Activated B cell treated with CpG ODN at 0.5 μM for 24 hours (primary cell): ENCODE results near the gene SRGAP3. TPM values are rescaled to one million over a fixed set of nuclear protein-coding genes. Genes with fewer than 3 reads are reported as not detected.

Experiments used
- ATAC-seq: fragments of 200-7000 bp; cut with Tn5 transposase; one replicate; pipeline ENCODE4 v1.10.0; 2021; ENCODE audit warnings: low read depth, mild to moderate bottlenecking, moderate library complexity
- CTCF ChIA-PET: fragments of 350-600 bp; sonication (Branson Sonifier 250); formaldehyde crosslinking; loops from one replicate; lab custom pipeline; 2021; ENCODE audit warnings: antibody characterized with exemption; lab: Charles Lee
- POLR2A ChIA-PET: fragments of 350-600 bp; sonication (Branson Sonifier 250); formaldehyde crosslinking; loops from one replicate; lab custom pipeline; 2021; ENCODE audit warnings: antibody characterized with exemption; lab: Charles Lee
- DNase-seq: peaks from one replicate; pipeline ENCODE4 v3.0.0; 2022
- H3K27ac Mint-ChIP-seq: one replicate; pipeline ENCODE4 v1.8.0; 2020; ENCODE audit warnings: mixed read lengths
- H3K27me3 Mint-ChIP-seq: one replicate; pipeline ENCODE4 v1.8.0; 2021; ENCODE audit warnings: mixed read lengths
- H3K36me3 Mint-ChIP-seq: one replicate; pipeline ENCODE4 v1.8.0; 2021; ENCODE audit warnings: low read depth, mixed read lengths
- H3K4me1 Mint-ChIP-seq: one replicate; pipeline ENCODE4 v1.8.0; 2021; ENCODE audit warnings: mixed read lengths
- H3K4me3 Mint-ChIP-seq: one replicate; pipeline ENCODE4 v1.8.0; 2020; ENCODE audit warnings: mild to moderate bottlenecking, mixed read lengths
- H3K9me3 Mint-ChIP-seq: one replicate; pipeline ENCODE4 v1.8.0; 2020; ENCODE audit warnings: mixed read lengths
- CTCF ChIP-seq: fragments of 200-600 bp; IDR thresholded peaks from one replicate; pipeline ENCODE4 v1.8.0; 2022; ENCODE audit warnings: antibody characterized with exemption, mild to moderate bottlenecking
- intact Hi-C: fragments of 100-400 bp; cut with micrococcal nuclease; formaldehyde crosslinking; loops from one replicate; pipeline ENCODE4 v1.15.1; 2024
- total RNA-seq: library from RNA; stranded (reverse); gene quantifications from 2 replicates; pipeline ENCODE4 v1.2.3, GENCODE V29; 2022

The SRGAP3 gene
- total RNA-seq, 1 donor from 2014 or later: 0.58 TPM

GRCh38 chr3:9213019-9213634, 36.3 kb downstream of the SRGAP3 start:
- no peak for TF ChIP-seq CTCF
- Mint-ChIP-seq H3K27me3 (no peaks in the 10 kb centered on the region), H3K27ac (no peak overlapping the region), H3K9me3 (no peaks in the 10 kb centered on the region), H3K4me3 (no peak overlapping the region), H3K4me1 (no peaks in the 10 kb centered on the region), H3K36me3 (no peaks in the 10 kb centered on the region)
- ChIA-PET CTCF (no interaction called here), POLR2A (no interaction called here)
- ATAC-seq (no peak), DNase-seq (no peak)
- intact Hi-C loops: no loop called here

GRCh38 chr3:9211155-9211950, 38.1 kb downstream of the SRGAP3 start:
- H3K4me3 Mint-ChIP-seq: no peak overlapping the region
- no peak for TF ChIP-seq CTCF
- no peaks in the 10 kb centered on the region for H3K4me1 Mint-ChIP-seq
- ATAC-seq: no peak
- ChIA-PET POLR2A (no interaction called here), CTCF (no interaction called here)
- no peak overlapping the region for H3K27ac Mint-ChIP-seq
- intact Hi-C loops: no loop called here
- no peaks in the 10 kb centered on the region for H3K36me3 Mint-ChIP-seq
- H3K27me3 Mint-ChIP-seq: peaks cover 4% of the 10 kb centered on the region
- no peaks in the 10 kb centered on the region for H3K9me3 Mint-ChIP-seq
- DNase-seq: no peak

GRCh38 chr3:9209777-9210176, 39.7 kb downstream of the SRGAP3 start:
- CTCF ChIA-PET: no interaction called here
- no peaks in the 10 kb centered on the region for H3K36me3 Mint-ChIP-seq
- POLR2A ChIA-PET: no interaction called here

GRCh38 chr3:9208605-9209152, 40.8 kb downstream of the SRGAP3 start:
- DNase-seq (no peak), ATAC-seq (no peak)
- TF ChIP-seq CTCF: no peak
- CTCF ChIA-PET: no interaction called here
- Mint-ChIP-seq H3K27ac (no peak overlapping the region), H3K4me3 (no peak overlapping the region), H3K27me3 (peaks cover 5% of the 10 kb centered on the region), H3K36me3 (no peaks in the 10 kb centered on the region), H3K9me3 (no peaks in the 10 kb centered on the region), H3K4me1 (no peaks in the 10 kb centered on the region)
- intact Hi-C loops: no loop called here
- POLR2A ChIA-PET: no interaction called here

More at GRCh38 chr3:9209777-9210176, 39.7 kb downstream of the SRGAP3 start:
- no peak for TF ChIP-seq CTCF
- Mint-ChIP-seq H3K4me3 (no peak overlapping the region), H3K27me3 (peaks cover 5% of the 10 kb centered on the region), H3K27ac (no peak overlapping the region), H3K4me1 (no peaks in the 10 kb centered on the region), H3K9me3 (no peaks in the 10 kb centered on the region)
- DNase-seq: no peak
- intact Hi-C loops: no loop called here
- ATAC-seq: no peak

GRCh38 chr3:9207116-9207763, 42.2 kb downstream of the SRGAP3 start:
- Mint-ChIP-seq H3K27me3 (peaks cover 5% of the 10 kb centered on the region), H3K9me3 (no peaks in the 10 kb centered on the region), H3K4me1 (no peaks in the 10 kb centered on the region), H3K4me3 (no peak overlapping the region), H3K27ac (no peak overlapping the region), H3K36me3 (no peaks in the 10 kb centered on the region)
- DNase-seq (no peak), ATAC-seq (no peak)
- POLR2A ChIA-PET: no interaction called here
- intact Hi-C loops: no loop called here
- CTCF ChIA-PET: no interaction called here
- TF ChIP-seq CTCF: no peak
